K562 (cell line): ENCODE results near the gene THOP1. TPM values are rescaled to one million over a fixed set of nuclear protein-coding genes. Genes with fewer than 3 reads are reported as not detected.

Experiments used
- CHD7 ChIP-seq: fragments of 200-600 bp; sonication (generic); IDR thresholded peaks from one replicate; pipeline ENCODE4 v1.6.1; 2012; ENCODE audit warnings: mild to moderate bottlenecking, low read depth, low read length, inconsistent platforms
- CREB5 ChIP-seq: fragments of 250-450 bp; sonication (Bioruptor Pico); IDR thresholded peaks from 2 replicates; pipeline ENCODE4 v1.5.0; 2020; ENCODE audit warnings: mild to moderate bottlenecking
- ETV1 ChIP-seq: fragments of 450-650 bp; conservative IDR thresholded peaks from 2 replicates; pipeline ENCODE4 v1.6.1; 2016; ENCODE audit warnings: missing genetic modification characterization, control low read depth, low read depth, missing compliant biosample characterization
- MEIS2 ChIP-seq: fragments of 450-650 bp; IDR thresholded peaks from 2 replicates; pipeline ENCODE4 v1.6.1; 2014; ENCODE audit warnings: mild to moderate bottlenecking; ENCODE audit not compliant: partially characterized antibody
- MTA2 ChIP-seq: fragments of 450-650 bp; IDR thresholded peaks from 2 replicates; pipeline ENCODE4 v1.6.1; 2016; ENCODE audit warnings: low read depth
- NCOR1 ChIP-seq: fragments of 450-650 bp; IDR thresholded peaks from 2 replicates; pipeline ENCODE4 v1.6.1; 2016; ENCODE audit warnings: mild to moderate bottlenecking, moderate library complexity
- RBM17 ChIP-seq: fragments of 200-400 bp; formaldehyde crosslinking; IDR thresholded peaks from 2 replicates; pipeline ENCODE4 v1.6.1; 2017; ENCODE audit warnings: low read depth, mild to moderate bottlenecking, low read length, borderline replicate concordance
- SAFB ChIP-seq: fragments of 200-400 bp; formaldehyde crosslinking; IDR thresholded peaks from 2 replicates; pipeline ENCODE4 v1.6.1; 2017; ENCODE audit warnings: low read depth, low read length, borderline replicate concordance
- SMAD2 ChIP-seq: fragments of 150-350 bp; IDR thresholded peaks from 2 replicates; pipeline ENCODE4 v1.6.1; 2014; ENCODE audit warnings: low read depth, mild to moderate bottlenecking, low read length
- SRF ChIP-seq, 2 experiments: fragments of 250-450, 450-650 bp in 1 of 2; sonication (Bioruptor Pico) in 1 of 2; sonication (generic) in 1 of 2; formaldehyde crosslinking; IDR thresholded peaks; 2 replicates each; pipeline versions ENCODE4 v1.5.0 to v1.5.1; 2020 to 2022; ENCODE audit warnings: mild to moderate bottlenecking in 1 of 2, missing genetic modification reagents in 1 of 2
- SRSF1 ChIP-seq: fragments of 200-400 bp; formaldehyde crosslinking; IDR thresholded peaks from 2 replicates; pipeline ENCODE4 v1.6.1; 2017; ENCODE audit warnings: mild to moderate bottlenecking, low read depth, low read length, moderate library complexity
- TBL1XR1 ChIP-seq, 2 experiments: IDR thresholded peaks; 2 replicates each; pipeline ENCODE4 v1.6.1; 2012; ENCODE audit warnings: improper control_type of control experiment in 2 of 2, low read length in 2 of 2, mild to moderate bottlenecking in 1 of 2
- ZBTB17 ChIP-seq: fragments of 450-650 bp; formaldehyde crosslinking; IDR thresholded peaks from 2 replicates; pipeline ENCODE4 v1.4.0; 2020; ENCODE audit warnings: mild to moderate bottlenecking
- ZFP1 ChIP-seq: fragments of 450-650 bp; formaldehyde crosslinking; IDR thresholded peaks from 2 replicates; pipeline ENCODE4 v1.4.0; 2020; ENCODE audit warnings: mild to moderate bottlenecking, mixed read lengths
- ZNF77 ChIP-seq: fragments of 250-450 bp; sonication (Bioruptor Pico); IDR thresholded peaks from 2 replicates; pipeline ENCODE4 v1.5.0; 2020
- polyA plus RNA-seq, 8 experiments: library from polyadenylated mRNA; depleted of rRNA in 4 of 8; stranded (reverse) in 5 of 8; unstranded in 3 of 8; fragments of >200 nt; fragmentation: Nextera tagmentation in 2 of 8; fragmentation: Illumina TruSeq in 1 of 8; extraction: Ambion mirVana in 2 of 8; extraction: Trizol in 1 of 8; gene quantifications; 2 replicates each; pipeline versions ENCODE4 v1.2.1 to v1.2.3, GENCODE V29; 2011 to 2014; ENCODE audit warnings: inconsistent platforms in 1 of 8, missing spikeins in 1 of 8
- total RNA-seq, 7 experiments: library from RNA; depleted of rRNA in 6 of 7; stranded (reverse); fragments of >200 nt in 6 of 7; fragmentation: Illumina TruSeq in 2 of 7; extraction: Trizol in 2 of 7; gene quantifications; 2 replicates each; pipeline versions ENCODE4 v1.2.1 to v1.2.3, GENCODE V29; 2011 to 2021; ENCODE audit warnings: low replicate concordance in 1 of 7

THOP1 gene
- total and polyA plus RNA-seq, 9 of the 15 experiments (the other 6 are each of a cell fraction or from before 2014, with no cell fraction given): 1.3 to 255 (median 96.1) TPM

- no peak for TF ChIP-seq CHD7
- TF ChIP-seq ZFP1 (CRISPR knock-in tag): no peak
- TF ChIP-seq CREB5: no peak
- no peak for TF ChIP-seq ZNF77 (CRISPR knock-in tag)
- TF ChIP-seq NCOR1: no peak
- TF ChIP-seq SAFB: no peak
- TF ChIP-seq ETV1: no peak
- TF ChIP-seq ZBTB17 (CRISPR knock-in tag): peak; percentile 73
- peak; percentile 10 to 73; a peak in 3 of 4 replicates for TF ChIP-seq SRF (CRISPR knock-in tag; IDR thresholded peaks at IDR 0.05)
- no peak for TF ChIP-seq RBM17
- no peak for TF ChIP-seq SMAD2
- TF ChIP-seq MEIS2: peak; percentile 97
- no peak for TF ChIP-seq SRSF1
- no peak for TF ChIP-seq MTA2
- TF ChIP-seq TBL1XR1 (IDR thresholded peaks at IDR 0.05; ENCODE audit: low read length in 2 of 2): no peak
Measured at GRCh38 chr19:2785244-2785997, at the start of gene THOP1 (continued).
